Transverse colon (tissue), 3 donors: ENCODE measurements around the gene GALNT17.

Experiments
- CTCF ChIP-seq, 5 experiments: fragments of 200-600 bp in 3 of 5; fragments of 450-650 bp in 2 of 5; sonication (generic) in 3 of 5; IDR thresholded peaks; 1 replicate in 2 of 5; 2 replicates in 3 of 5; pipeline ENCODE4 v1.5.1; 2016 to 2017; ENCODE audit warnings: antibody characterized with exemption in 5 of 5, inconsistent platforms in 3 of 5, mild to moderate bottlenecking in 2 of 5, moderate library complexity in 1 of 5
- EP300 ChIP-seq: sonication (generic); formaldehyde crosslinking; IDR thresholded peaks from one replicate; pipeline ENCODE4 v1.6.1; 2017; ENCODE audit warnings: antibody characterized with exemption, low read depth

GRCh38 chr7:71329030-71329660 is 197.2 kb downstream of the GALNT17 start:
- TF ChIP-seq CTCF (IDR thresholded peaks at IDR 0.05) (no peak), EP300 (no peak)
